HEK293 (cell line): ENCODE results near the gene OXSR1.

Experiments used
- CTCF ChIP-seq: fragments of 450-650 bp; formaldehyde crosslinking; IDR thresholded peaks from 2 replicates; pipeline ENCODE4 v1.5.1; 2016; ENCODE audit warnings: missing biosample characterization, missing genetic modification characterization
- KLF17 ChIP-seq: fragments of 450-650 bp; formaldehyde crosslinking; IDR thresholded peaks from 2 replicates; pipeline ENCODE4 v1.5.1; 2016; ENCODE audit warnings: missing biosample characterization, missing genetic modification characterization
- YY1 ChIP-seq: fragments of 450-650 bp; formaldehyde crosslinking; IDR thresholded peaks from 2 replicates; pipeline ENCODE4 v1.5.1; 2018; ENCODE audit warnings: missing biosample characterization, missing genetic modification characterization
- ZIC2 ChIP-seq: fragments of 450-650 bp; formaldehyde crosslinking; IDR thresholded peaks from 2 replicates; pipeline ENCODE4 v1.5.1; 2016; ENCODE audit warnings: missing biosample characterization, missing genetic modification characterization
- ZNF335 ChIP-seq: fragments of 450-650 bp; formaldehyde crosslinking; conservative IDR thresholded peaks from 2 replicates; pipeline ENCODE4 v1.5.1; 2016; ENCODE audit warnings: missing biosample characterization, missing genetic modification characterization
- ZNF514 ChIP-seq: fragments of 450-650 bp; formaldehyde crosslinking; IDR thresholded peaks from 2 replicates; pipeline ENCODE4 v1.5.1; 2016; ENCODE audit warnings: missing biosample characterization, missing genetic modification characterization
- ZNF571 ChIP-seq: fragments of 450-650 bp; formaldehyde crosslinking; IDR thresholded peaks from 2 replicates; pipeline ENCODE4 v1.5.0; 2017; ENCODE audit warnings: missing biosample characterization, missing genetic modification characterization
- ZNF660 ChIP-seq: fragments of 450-650 bp; IDR thresholded peaks from 2 replicates; pipeline ENCODE4 v1.5.1; 2018; ENCODE audit warnings: missing biosample characterization, mild to moderate bottlenecking, missing genetic modification characterization

DNA sequence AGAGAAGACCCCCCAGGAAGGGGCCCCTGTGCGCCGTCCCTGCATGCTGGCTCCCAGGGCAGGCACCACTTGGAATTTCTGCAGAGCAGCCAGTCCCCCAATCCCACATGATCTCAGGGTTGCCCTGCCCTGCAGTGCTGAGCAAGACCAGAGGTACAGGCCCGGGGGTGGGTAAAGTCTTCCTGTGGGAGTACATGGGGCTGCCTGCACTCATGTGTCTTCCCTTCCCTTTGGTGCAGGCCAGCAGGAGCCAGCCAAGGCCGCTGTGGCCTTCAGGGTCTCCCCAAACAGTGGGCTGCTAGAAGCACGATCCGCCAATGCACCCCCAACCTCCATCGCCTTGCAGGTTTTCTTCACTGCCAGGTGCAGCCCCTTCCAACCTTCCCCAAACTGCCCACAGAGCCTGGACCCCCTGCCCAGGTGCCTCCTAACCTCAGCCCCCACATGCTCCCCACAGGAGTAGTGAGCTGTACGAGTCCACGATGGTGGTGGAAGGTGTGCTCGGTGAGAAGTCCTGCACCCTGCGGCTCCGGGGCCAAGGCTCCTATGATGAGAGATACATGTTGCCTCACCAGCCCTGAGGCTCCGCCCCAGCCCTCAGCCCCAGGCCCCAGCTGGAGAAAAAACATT, 43.4 kb upstream of the OXSR1 start:
- no peak for TF ChIP-seq YY1
- TF ChIP-seq ZNF514 = no peak
- TF ChIP-seq KLF17 (tag by site-specific recombination) = no peak
- TF ChIP-seq CTCF (tag by site-specific recombination) = no peak
- peak; percentile 57 for TF ChIP-seq ZIC2 (tag by site-specific recombination)
- no peak for TF ChIP-seq ZNF660 (tag by site-specific recombination)
- TF ChIP-seq ZNF571 (tag by site-specific recombination) = no peak
- TF ChIP-seq ZNF335 (tag by site-specific recombination) = no peak
